UCSD-AML1 (cell line): Measurements from ENCODE around the gene PIP5KL1.
A peak's percentile ranks its signal among the peaks of the same experiment; 100 is the strongest.

Source experiments
- DNase-seq: peaks from one replicate; lab custom pipeline; 2025; ENCODE audit not compliant: unreplicated experiment; lab: John Stamatoyannopoulos, UW

Gene PIP5KL1

GRCh38 chr9:127916720-127917581 lies 13.6 kb downstream of the PIP5KL1 start, which contains the start of gene ST6GALNAC4:
Gene ST6GALNAC4 (minus strand): TSS chr9:127917041. CDS start chr9:127916419, 622 bp downstream.
- DNase-seq, result peak; percentile 96

GRCh38 chr9:127915801-127916719 lies 14.5 kb downstream of the PIP5KL1 start:
- no peak for DNase-seq

GRCh38 chr9:127915325-127915752 lies 15.2 kb downstream of the PIP5KL1 start:
- DNase-seq, result no peak

- DNase-seq, result no peak
Observed at GRCh38 chr9:127913682-127914081, 16.9 kb downstream of the PIP5KL1 start.

- DNase-seq, result no peak
Observed at GRCh38 chr9:127912882-127913281, 17.7 kb downstream of the PIP5KL1 start.

GRCh38 chr9:127912296-127912695 lies 18.3 kb downstream of the PIP5KL1 start:
- DNase-seq, result no peak

- DNase-seq, result no peak
Observed at GRCh38 chr9:127910613-127911205, 19.9 kb downstream of the PIP5KL1 start.

- DNase-seq, result no peak
Observed at GRCh38 chr9:127909839-127910273, 20.7 kb downstream of the PIP5KL1 start.

- DNase-seq, result no peak
Observed at GRCh38 chr9:127908660-127908926, 22.0 kb downstream of the PIP5KL1 start.

GRCh38 chr9:127907867-127908659 lies 22.5 kb downstream of the PIP5KL1 start:
- no peak for DNase-seq

- DNase-seq, result no peak
Observed at GRCh38 chr9:127905788-127906191, 24.8 kb downstream of the PIP5KL1 start.

GRCh38 chr9:127905004-127905728 lies 25.4 kb downstream of the PIP5KL1 start:
- peak; percentile 72 for DNase-seq

- DNase-seq, result peak; percentile 72
Observed at GRCh38 chr9:127904561-127905003, 26.0 kb downstream of the PIP5KL1 start.

- peak; percentile 96 for DNase-seq
Observed at GRCh38 chr9:127903557-127904475, 26.8 kb downstream of the PIP5KL1 start.

GRCh38 chr9:127899128-127899943 lies 31.2 kb downstream of the PIP5KL1 start, which contains the start of gene ST6GALNAC6:
Gene ST6GALNAC6 (minus strand): TSS chr9:127899603. CDS start chr9:127897981, 1,622 bp downstream.
- DNase-seq, result peak; percentile 89

GRCh38 chr9:127898433-127899127 lies 32.0 kb downstream of the PIP5KL1 start:
- DNase-seq, result peak; percentile 57

- DNase-seq, result peak; percentile 60
Observed at GRCh38 chr9:127897193-127897692, 33.3 kb downstream of the PIP5KL1 start.
